ENCODE data around the gene SLC39A11. TPM values are rescaled to one million over a fixed set of nuclear protein-coding genes. Genes with fewer than 3 reads are reported as not detected.
"Not testable (repeated sequence)": the region's sequence is repeated elsewhere in the genome, so short reads cannot be mapped to it uniquely, and the experiment has no call there.

The SLC39A11 gene
- total and polyA plus RNA-seq, 2 donors: 9.4 to 23.8 TPM

- H3K4me3 ChIP-seq (ENCODE audit: low read depth, low read length): no peak overlapping the region
- H3K36me3 ChIP-seq (ENCODE audit: insufficient read depth): no peaks in the 10 kb centered on the region
- DNase-seq (ENCODE audit: extremely low spot score): no peak
- WGBS: 83% methylated on average over 8 of the region's 8 CpGs
- no peaks in the 10 kb centered on the region for H3K4me1 ChIP-seq (ENCODE audit: insufficient read depth)
- no peak overlapping the region for H3K27ac ChIP-seq (ENCODE audit: low read depth)
Observed at GRCh38 chr17:72916991-72917390, 175.5 kb downstream of the SLC39A11 start.

- Histone ChIP-seq H3K27ac (ENCODE audit: low read depth) (no peak overlapping the region), H3K36me3 (ENCODE audit: insufficient read depth) (no peaks in the 10 kb centered on the region), H3K4me3 (ENCODE audit: low read depth, low read length) (no peak overlapping the region), H3K4me1 (ENCODE audit: insufficient read depth) (no peaks in the 10 kb centered on the region)
- 77% methylated on average over 10 of the region's 10 CpGs for WGBS
- DNase-seq (ENCODE audit: extremely low spot score): no peak
Observed at GRCh38 chr17:72915625-72916081, 176.8 kb downstream of the SLC39A11 start.

- Histone ChIP-seq H3K27ac (ENCODE audit: low read depth) (no peak overlapping the region), H3K4me1 (ENCODE audit: insufficient read depth) (no peaks in the 10 kb centered on the region), H3K4me3 (ENCODE audit: low read depth, low read length) (no peak overlapping the region), H3K36me3 (ENCODE audit: insufficient read depth) (no peaks in the 10 kb centered on the region)
- 92% methylated on average over 5 of the region's 5 CpGs for WGBS
- DNase-seq (ENCODE audit: extremely low spot score): no peak
Observed at GRCh38 chr17:72913142-72913682, 179.3 kb downstream of the SLC39A11 start.

- Histone ChIP-seq H3K36me3 (ENCODE audit: insufficient read depth) (no peaks in the 10 kb centered on the region), H3K4me1 (ENCODE audit: insufficient read depth) (no peaks in the 10 kb centered on the region), H3K27ac (ENCODE audit: low read depth) (no peak overlapping the region), H3K4me3 (ENCODE audit: low read depth, low read length) (no peak overlapping the region)
- DNase-seq (ENCODE audit: extremely low spot score): no peak
- 88% methylated on average over 3 of the region's 3 CpGs for WGBS
Observed at GRCh38 chr17:72906306-72906705, 186.2 kb downstream of the SLC39A11 start.

- DNase-seq (ENCODE audit: extremely low spot score): no peak
- no peaks in the 10 kb centered on the region for H3K4me1 ChIP-seq (ENCODE audit: insufficient read depth)
- no peak overlapping the region for H3K27ac ChIP-seq (ENCODE audit: low read depth)
- H3K4me3 ChIP-seq (ENCODE audit: low read depth, low read length): no peak overlapping the region
- WGBS: 65% methylated on average over 4 of the region's 4 CpGs
- H3K36me3 ChIP-seq (ENCODE audit: insufficient read depth): no peaks in the 10 kb centered on the region
Observed at GRCh38 chr17:72903522-72903921, 189.0 kb downstream of the SLC39A11 start.

GRCh38 chr17:72901657-72902056 lies 190.8 kb downstream of the SLC39A11 start:
- H3K4me3 ChIP-seq (ENCODE audit: low read depth, low read length): no peak overlapping the region
- 86% methylated on average over 3 of the region's 3 CpGs for WGBS
- H3K4me1 ChIP-seq (ENCODE audit: insufficient read depth): no peaks in the 10 kb centered on the region
- no peak overlapping the region for H3K27ac ChIP-seq (ENCODE audit: low read depth)
- DNase-seq (ENCODE audit: extremely low spot score): no peak
- H3K36me3 ChIP-seq (ENCODE audit: insufficient read depth): no peaks in the 10 kb centered on the region

GRCh38 chr17:72901083-72901482 lies 191.4 kb downstream of the SLC39A11 start:
- H3K27ac ChIP-seq (ENCODE audit: low read depth): no peak overlapping the region
- H3K4me3 ChIP-seq (ENCODE audit: low read depth, low read length): no peak overlapping the region
- no peak for DNase-seq (ENCODE audit: extremely low spot score)
- no peaks in the 10 kb centered on the region for H3K4me1 ChIP-seq (ENCODE audit: insufficient read depth)
- H3K36me3 ChIP-seq (ENCODE audit: insufficient read depth): no peaks in the 10 kb centered on the region
- WGBS: 61% methylated on average over 9 of the region's 9 CpGs

GRCh38 chr17:72900654-72900971 lies 191.9 kb downstream of the SLC39A11 start:
- no peaks in the 10 kb centered on the region for H3K36me3 ChIP-seq (ENCODE audit: insufficient read depth)
- H3K27ac ChIP-seq (ENCODE audit: low read depth): no peak overlapping the region
- H3K4me3 ChIP-seq (ENCODE audit: low read depth, low read length): no peak overlapping the region
- DNase-seq (ENCODE audit: extremely low spot score): no peak
- no peaks in the 10 kb centered on the region for H3K4me1 ChIP-seq (ENCODE audit: insufficient read depth)
- 75% methylated on average over 6 of the region's 6 CpGs for WGBS

- H3K36me3 ChIP-seq (ENCODE audit: insufficient read depth): no peaks in the 10 kb centered on the region
- no peak overlapping the region for H3K27ac ChIP-seq (ENCODE audit: low read depth)
- no peak overlapping the region for H3K4me3 ChIP-seq (ENCODE audit: low read depth, low read length)
- 77% methylated on average over 9 of the region's 9 CpGs for WGBS
- DNase-seq (ENCODE audit: extremely low spot score): no peak
- H3K4me1 ChIP-seq (ENCODE audit: insufficient read depth): no peaks in the 10 kb centered on the region
Observed at GRCh38 chr17:72898725-72899124, 193.8 kb downstream of the SLC39A11 start.

- DNase-seq (ENCODE audit: extremely low spot score); H3K4me1 ChIP-seq (ENCODE audit: insufficient read depth); H3K27ac ChIP-seq (ENCODE audit: low read depth); H3K4me3 ChIP-seq (ENCODE audit: low read depth, low read length); H3K36me3 ChIP-seq (ENCODE audit: insufficient read depth): not testable (repeated sequence)
- 84% methylated on average over 7 of the region's 7 CpGs for WGBS
Observed at GRCh38 chr17:72896288-72896687, 196.2 kb downstream of the SLC39A11 start.

- WGBS: 95% methylated on average over 2 of the region's 2 CpGs
- DNase-seq (ENCODE audit: extremely low spot score): no peak
- H3K4me1 ChIP-seq (ENCODE audit: insufficient read depth): no peaks in the 10 kb centered on the region
- H3K27ac ChIP-seq (ENCODE audit: low read depth): no peak overlapping the region
- no peak overlapping the region for H3K4me3 ChIP-seq (ENCODE audit: low read depth, low read length)
- H3K36me3 ChIP-seq (ENCODE audit: insufficient read depth): no peaks in the 10 kb centered on the region
Observed at GRCh38 chr17:72891627-72892026, 200.9 kb downstream of the SLC39A11 start.

- WGBS: 91% methylated on average over 2 of the region's 2 CpGs
- no peaks in the 10 kb centered on the region for H3K4me1 ChIP-seq (ENCODE audit: insufficient read depth)
- no peak for DNase-seq (ENCODE audit: extremely low spot score)
- H3K4me3 ChIP-seq (ENCODE audit: low read depth, low read length): no peak overlapping the region
- H3K36me3 ChIP-seq (ENCODE audit: insufficient read depth): no peaks in the 10 kb centered on the region
- no peak overlapping the region for H3K27ac ChIP-seq (ENCODE audit: low read depth)
Observed at GRCh38 chr17:72890711-72891110, 201.8 kb downstream of the SLC39A11 start.

GRCh38 chr17:72887917-72888316 lies 204.6 kb downstream of the SLC39A11 start:
- Histone ChIP-seq H3K36me3 (ENCODE audit: insufficient read depth) (no peaks in the 10 kb centered on the region), H3K27ac (ENCODE audit: low read depth) (no peak overlapping the region), H3K4me3 (ENCODE audit: low read depth, low read length) (no peak overlapping the region), H3K4me1 (ENCODE audit: insufficient read depth) (no peaks in the 10 kb centered on the region)
- DNase-seq (ENCODE audit: extremely low spot score): no peak
- 68% methylated on average over 4 of the region's 4 CpGs for WGBS

- Histone ChIP-seq H3K4me1 (ENCODE audit: insufficient read depth) (no peaks in the 10 kb centered on the region), H3K27ac (ENCODE audit: low read depth) (no peak overlapping the region), H3K4me3 (ENCODE audit: low read depth, low read length) (no peak overlapping the region), H3K36me3 (ENCODE audit: insufficient read depth) (no peaks in the 10 kb centered on the region)
- 74% methylated on average over 8 of the region's 8 CpGs for WGBS
- DNase-seq (ENCODE audit: extremely low spot score): no peak
Observed at GRCh38 chr17:72887322-72887721, 205.2 kb downstream of the SLC39A11 start.

- H3K27ac ChIP-seq (ENCODE audit: low read depth): no peak overlapping the region
- H3K36me3 ChIP-seq (ENCODE audit: insufficient read depth): no peaks in the 10 kb centered on the region
- no peak for DNase-seq (ENCODE audit: extremely low spot score)
- WGBS: 97% methylated on average over 3 of the region's 3 CpGs
- H3K4me3 ChIP-seq (ENCODE audit: low read depth, low read length): no peak overlapping the region
- no peaks in the 10 kb centered on the region for H3K4me1 ChIP-seq (ENCODE audit: insufficient read depth)
Observed at GRCh38 chr17:72886622-72887021, 205.9 kb downstream of the SLC39A11 start.

Data from urinary bladder (tissue), 4 donors.